Brain microvascular endothelial cell (primary cell): ENCODE measurements around the gene GPR155.

Source experiments
- DNase-seq: peaks from one replicate; pipeline ENCODE4 v3.0.0-alpha.2; 2020
- H3K27ac ChIP-seq: fragments of 250-450 bp; sonication (Bioruptor Pico); 2 replicates; pipeline ENCODE4 v1.5.1; 2020; ENCODE audit warnings: mild to moderate bottlenecking, moderate library complexity
- H3K27me3 ChIP-seq: fragments of 250-450 bp; sonication (Bioruptor Pico); replicated peaks from 2 replicates; pipeline ENCODE4 v1.5.1; 2020; ENCODE audit warnings: mild to moderate bottlenecking
- H3K36me3 ChIP-seq: fragments of 250-450 bp; sonication (Bioruptor Pico); replicated peaks from 2 replicates; pipeline ENCODE4 v1.5.1; 2020; ENCODE audit warnings: mild to moderate bottlenecking
- H3K4me3 ChIP-seq: 2 replicates; pipeline ENCODE4 v1.5.1; 2011; ENCODE audit warnings: low read depth, mild to moderate bottlenecking, control low read depth, low read length, moderate library complexity
- CTCF ChIP-seq: IDR thresholded peaks from 2 replicates; pipeline ENCODE4 v1.5.1; 2011; ENCODE audit warnings: low read depth, mild to moderate bottlenecking, moderate library complexity, low read length, control low read depth, inconsistent platforms; ENCODE audit errors: missing control alignments
- in situ Hi-C: cut with HindIII; loops from 2 replicates; pipeline ENCODE4 v1.10.0; 2017; ENCODE audit warnings: low sequenced_read_pairs, low pct_ligation_motif_present

The GPR155 gene

GRCh38 chr2:174449033-174449432 is 37.8 kb downstream of the GPR155 start:
- H3K36me3 ChIP-seq = no peaks in the 10 kb centered on the region
- no peak for TF ChIP-seq CTCF
- in situ Hi-C loops = no loop called here
- no peaks in the 10 kb centered on the region for H3K27me3 ChIP-seq
- no peak overlapping the region for H3K27ac ChIP-seq
- no peak for DNase-seq
- H3K4me3 ChIP-seq = no peak overlapping the region

- Histone ChIP-seq H3K27ac (no peak overlapping the region), H3K27me3 (no peaks in the 10 kb centered on the region), H3K36me3 (no peaks in the 10 kb centered on the region), H3K4me3 (no peak overlapping the region)
- in situ Hi-C loops = no loop called here
- no peak for DNase-seq
- TF ChIP-seq CTCF = no peak
These were observed 40.3 kb downstream of the GPR155 start for GRCh38 chr2:174446531-174446930.

GRCh38 chr2:174445248-174445647 is 41.6 kb downstream of the GPR155 start:
- DNase-seq = no peak
- H3K27ac ChIP-seq = no peak overlapping the region
- H3K36me3 ChIP-seq = no peaks in the 10 kb centered on the region
- no peaks in the 10 kb centered on the region for H3K27me3 ChIP-seq
- H3K4me3 ChIP-seq = no peak overlapping the region
- TF ChIP-seq CTCF = no peak
- in situ Hi-C loops = no loop called here

GRCh38 chr2:174444761-174445160 is 42.1 kb downstream of the GPR155 start:
- no peaks in the 10 kb centered on the region for H3K27me3 ChIP-seq
- H3K27ac ChIP-seq = no peak overlapping the region
- H3K36me3 ChIP-seq = no peaks in the 10 kb centered on the region
- in situ Hi-C loops = no loop called here
- H3K4me3 ChIP-seq = no peak overlapping the region
- no peak for DNase-seq
- TF ChIP-seq CTCF = no peak

GRCh38 chr2:174442546-174443510 is 44.0 kb downstream of the GPR155 start:
- TF ChIP-seq CTCF = peak; percentile 2
- H3K36me3 ChIP-seq = no peaks in the 10 kb centered on the region
- H3K27ac ChIP-seq = no peak overlapping the region
- in situ Hi-C loops = no loop called here
- peak; percentile 72 for DNase-seq
- no peak overlapping the region for H3K4me3 ChIP-seq
- H3K27me3 ChIP-seq = no peaks in the 10 kb centered on the region

GRCh38 chr2:174439950-174440349 is 46.9 kb downstream of the GPR155 start:
- Histone ChIP-seq H3K27ac (no peak overlapping the region), H3K27me3 (no peaks in the 10 kb centered on the region), H3K36me3 (no peaks in the 10 kb centered on the region), H3K4me3 (no peak overlapping the region)
- in situ Hi-C loops = no loop called here
- DNase-seq = no peak
- TF ChIP-seq CTCF = no peak
